ENCODE measurements around the gene PARP8. TPM values are rescaled to one million over a fixed set of nuclear protein-coding genes. Genes with fewer than 3 reads are reported as not detected.

PARP8 gene
- total RNA-seq, 1 donor, result 30.8 TPM

GRCh38 chr5:50730841-50731240, 64.4 kb downstream of the PARP8 start:
- Histone ChIP-seq H3K9me3 (ENCODE audit: low read depth, low read length) (no peaks in the 10 kb centered on the region), H3K36me3 (ENCODE audit: insufficient read depth, low read length) (no peaks in the 10 kb centered on the region), H4K20me1 (ENCODE audit: insufficient read depth, low read length) (no peaks in the 10 kb centered on the region), H3K79me2 (ENCODE audit: insufficient read depth, low read length) (peaks cover 3% of the 10 kb centered on the region), H3K4me3 (ENCODE audit: insufficient read depth, low read length) (no peak overlapping the region), H3K4me1 (ENCODE audit: insufficient read depth, low read length) (no peaks in the 10 kb centered on the region), H3K4me2 (ENCODE audit: insufficient read depth, low read length) (no peak overlapping the region), H3K27ac (ENCODE audit: low read depth, low read length) (no peak overlapping the region), H2AFZ (ENCODE audit: low read length) (no peak overlapping the region), H3K27me3 (ENCODE audit: insufficient read depth, low read length) (no peaks in the 10 kb centered on the region)
- no peak for TF ChIP-seq CTCF (IDR thresholded peaks at IDR 0.05; ENCODE audit: extremely low read depth, low read depth, low read length)
- DNase-seq (ENCODE audit: insufficient read length, low spot score, missing footprints), result no peak

GRCh38 chr5:50733741-50734140, 67.3 kb downstream of the PARP8 start:
- H3K4me1 ChIP-seq (ENCODE audit: insufficient read depth, low read length), result no peaks in the 10 kb centered on the region
- no peak overlapping the region for H3K4me2 ChIP-seq (ENCODE audit: insufficient read depth, low read length)
- H3K27ac ChIP-seq (ENCODE audit: low read depth, low read length), result no peak overlapping the region
- no peaks in the 10 kb centered on the region for H3K9me3 ChIP-seq (ENCODE audit: low read depth, low read length)
- H4K20me1 ChIP-seq (ENCODE audit: insufficient read depth, low read length), result no peaks in the 10 kb centered on the region
- H3K79me2 ChIP-seq (ENCODE audit: insufficient read depth, low read length), result no peaks in the 10 kb centered on the region
- H2AFZ ChIP-seq (ENCODE audit: low read length), result no peak overlapping the region
- no peak overlapping the region for H3K4me3 ChIP-seq (ENCODE audit: insufficient read depth, low read length)
- no peak for TF ChIP-seq CTCF (IDR thresholded peaks at IDR 0.05; ENCODE audit: extremely low read depth, low read depth, low read length)
- H3K36me3 ChIP-seq (ENCODE audit: insufficient read depth, low read length), result no peaks in the 10 kb centered on the region
- DNase-seq (ENCODE audit: insufficient read length, low spot score, missing footprints), result no peak
- no peaks in the 10 kb centered on the region for H3K27me3 ChIP-seq (ENCODE audit: insufficient read depth, low read length)

- no peaks in the 10 kb centered on the region for H4K20me1 ChIP-seq (ENCODE audit: insufficient read depth, low read length)
- H3K27me3 ChIP-seq (ENCODE audit: insufficient read depth, low read length), result no peaks in the 10 kb centered on the region
- H2AFZ ChIP-seq (ENCODE audit: low read length), result no peak overlapping the region
- no peaks in the 10 kb centered on the region for H3K4me1 ChIP-seq (ENCODE audit: insufficient read depth, low read length)
- no peak overlapping the region for H3K4me3 ChIP-seq (ENCODE audit: insufficient read depth, low read length)
- no peak overlapping the region for H3K4me2 ChIP-seq (ENCODE audit: insufficient read depth, low read length)
- no peaks in the 10 kb centered on the region for H3K9me3 ChIP-seq (ENCODE audit: low read depth, low read length)
- no peak for DNase-seq (ENCODE audit: insufficient read length, low spot score, missing footprints)
- no peak overlapping the region for H3K27ac ChIP-seq (ENCODE audit: low read depth, low read length)
- no peaks in the 10 kb centered on the region for H3K36me3 ChIP-seq (ENCODE audit: insufficient read depth, low read length)
- H3K79me2 ChIP-seq (ENCODE audit: insufficient read depth, low read length), result peaks cover 6% of the 10 kb centered on the region
- TF ChIP-seq CTCF (IDR thresholded peaks at IDR 0.05; ENCODE audit: extremely low read depth, low read depth, low read length), result no peak
Measured at GRCh38 chr5:50738864-50739263, 72.4 kb downstream of the PARP8 start.

- no peak overlapping the region for H3K4me2 ChIP-seq (ENCODE audit: insufficient read depth, low read length)
- H2AFZ ChIP-seq (ENCODE audit: low read length), result no peak overlapping the region
- no peaks in the 10 kb centered on the region for H4K20me1 ChIP-seq (ENCODE audit: insufficient read depth, low read length)
- no peaks in the 10 kb centered on the region for H3K4me1 ChIP-seq (ENCODE audit: insufficient read depth, low read length)
- peaks cover 6% of the 10 kb centered on the region for H3K79me2 ChIP-seq (ENCODE audit: insufficient read depth, low read length)
- H3K4me3 ChIP-seq (ENCODE audit: insufficient read depth, low read length), result no peak overlapping the region
- no peaks in the 10 kb centered on the region for H3K36me3 ChIP-seq (ENCODE audit: insufficient read depth, low read length)
- no peaks in the 10 kb centered on the region for H3K27me3 ChIP-seq (ENCODE audit: insufficient read depth, low read length)
- no peaks in the 10 kb centered on the region for H3K9me3 ChIP-seq (ENCODE audit: low read depth, low read length)
- no peak overlapping the region for H3K27ac ChIP-seq (ENCODE audit: low read depth, low read length)
- DNase-seq (ENCODE audit: insufficient read length, low spot score, missing footprints), result no peak
- no peak for TF ChIP-seq CTCF (IDR thresholded peaks at IDR 0.05; ENCODE audit: extremely low read depth, low read depth, low read length)
Measured at GRCh38 chr5:50740832-50741231, 74.4 kb downstream of the PARP8 start.

Measured in osteoblast (primary cell).